CD14-positive monocyte (primary cell): Measurements from ENCODE around the gene NECTIN1. TPM values are rescaled to one million over a fixed set of nuclear protein-coding genes. Genes with fewer than 3 reads are reported as not detected.

Experiments
- DNase-seq, 3 donors: peaks; one replicate each; pipeline ENCODE4 v3.0.0-alpha.2; 2011 to 2022
- H2AFZ ChIP-seq: 2 replicates; pipeline ENCODE4 v1.6.0; 2012; ENCODE audit warnings: mild to moderate bottlenecking, low read depth, low read length, inconsistent platforms; ENCODE audit not compliant: insufficient read depth, poor library complexity, severe bottlenecking
- H3K27ac ChIP-seq, 2 donors: 1 replicate in 1 of 2; 2 replicates in 1 of 2; pipeline ENCODE4 v1.5.1; 2012 to 2013; ENCODE audit warnings: low read length in 2 of 2, control low read depth in 1 of 2, inconsistent platforms in 1 of 2, low read depth in 1 of 2, mild to moderate bottlenecking in 1 of 2
- H3K27me3 ChIP-seq, 2 donors: one replicate each; pipeline versions ENCODE4 v1.6.0 to v1.6.1; 2011 to 2013; ENCODE audit warnings: low read length in 2 of 2; ENCODE audit not compliant: control insufficient read depth in 2 of 2, insufficient read depth in 2 of 2
- H3K36me3 ChIP-seq, 2 donors: replicated peaks in 1 of 2; 1 replicate in 1 of 2; 2 replicates in 1 of 2; pipeline versions ENCODE4 v1.5.1 to v1.6.1; 2012 to 2013; ENCODE audit warnings: low read length in 2 of 2, control low read depth in 1 of 2, inconsistent platforms in 1 of 2, mild to moderate bottlenecking in 1 of 2; ENCODE audit not compliant: insufficient read depth in 2 of 2, control insufficient read depth in 1 of 2
- H3K4me1 ChIP-seq, 2 donors: 1 replicate in 1 of 2; 2 replicates in 1 of 2; pipeline versions ENCODE4 v1.5.1 to v1.6.1; 2012 to 2013; ENCODE audit warnings: low read length in 2 of 2, control low read depth in 1 of 2, inconsistent platforms in 1 of 2, mild to moderate bottlenecking in 1 of 2, moderate library complexity in 1 of 2; ENCODE audit not compliant: insufficient read depth in 2 of 2, control insufficient read depth in 1 of 2
- H3K4me2 ChIP-seq: replicated peaks from 2 replicates; pipeline ENCODE3; 2012; ENCODE audit warnings: low read length, moderate library complexity, mild to moderate bottlenecking; ENCODE audit not compliant: poor library complexity, severe bottlenecking; ENCODE audit errors: extremely low read depth
- H3K4me3 ChIP-seq, 3 experiments: fragments of 200-600 bp in 1 of 3; sonication (generic) in 1 of 3; replicated peaks in 1 of 3; 1 replicate in 2 of 3; 2 replicates in 1 of 3; pipeline ENCODE4 v1.5.1; 2011 to 2013; ENCODE audit warnings: low read length in 3 of 3, mild to moderate bottlenecking in 3 of 3, control low read depth in 2 of 3, low read depth in 2 of 3, inconsistent platforms in 1 of 3, moderate library complexity in 1 of 3
- H3K79me2 ChIP-seq: 2 replicates; pipeline ENCODE4 v1.6.0; 2012; ENCODE audit warnings: mild to moderate bottlenecking, control low read depth, inconsistent platforms, low read length, moderate library complexity; ENCODE audit not compliant: insufficient read depth
- H3K9ac ChIP-seq: 2 replicates; pipeline ENCODE4 v1.6.0; 2017; ENCODE audit warnings: low read length, mild to moderate bottlenecking; ENCODE audit not compliant: insufficient read depth, poor library complexity, severe bottlenecking
- H3K9me3 ChIP-seq, 2 donors: replicated peaks in 1 of 2; 1 replicate in 1 of 2; 2 replicates in 1 of 2; pipeline versions ENCODE4 v1.5.1 to v1.6.1; 2012 to 2013; ENCODE audit warnings: low read length in 2 of 2, control low read depth in 1 of 2; ENCODE audit not compliant: control insufficient read depth in 1 of 2, insufficient read depth in 1 of 2
- H4K20me1 ChIP-seq: 2 replicates; pipeline ENCODE4 v1.6.0; 2012; ENCODE audit warnings: mild to moderate bottlenecking, low read length, control low read depth, moderate library complexity; ENCODE audit not compliant: insufficient read depth
- H3K27ac Mint-ChIP-seq, 7 donors: one replicate each; pipeline ENCODE4 v1.8.0; 2020; ENCODE audit warnings: mild to moderate bottlenecking in 7 of 7, mixed read lengths in 7 of 7, moderate library complexity in 6 of 7, inconsistent platforms in 2 of 7
- H3K27me3 Mint-ChIP-seq, 3 donors: one replicate each; pipeline ENCODE4 v1.8.0; 2021 to 2022; ENCODE audit warnings: low read depth in 3 of 3, mild to moderate bottlenecking in 3 of 3, mixed read lengths in 3 of 3, moderate library complexity in 3 of 3, inconsistent platforms in 1 of 3
- H3K36me3 Mint-ChIP-seq, 2 donors: one replicate each; pipeline ENCODE4 v1.8.0; 2020; ENCODE audit warnings: mixed read lengths in 2 of 2, inconsistent platforms in 1 of 2, mild to moderate bottlenecking in 1 of 2
- H3K4me1 Mint-ChIP-seq: one replicate; pipeline ENCODE4 v1.8.0; 2020; ENCODE audit warnings: mild to moderate bottlenecking, mixed read lengths
- H3K4me3 Mint-ChIP-seq, 2 donors: one replicate each; pipeline ENCODE4 v1.8.0; 2020; ENCODE audit warnings: mild to moderate bottlenecking in 2 of 2, mixed read lengths in 2 of 2, moderate library complexity in 1 of 2
- H3K9me3 Mint-ChIP-seq, 7 donors: one replicate each; pipeline ENCODE4 v1.8.0; 2020 to 2022; ENCODE audit warnings: mixed read lengths in 7 of 7, mild to moderate bottlenecking in 6 of 7, moderate library complexity in 6 of 7, inconsistent platforms in 2 of 7
- CTCF ChIP-seq: fragments of 200-600 bp; IDR thresholded peaks from one replicate; pipeline ENCODE4 v1.8.0; 2022; ENCODE audit warnings: antibody characterized with exemption, mild to moderate bottlenecking
- WGBS: methylation state at CpG from one replicate; pipeline ENCODE4 v1.1.5; 2013; ENCODE audit warnings: missing lambda C conversion rate; ENCODE audit not compliant: insufficient coverage; 5-methylcytosine and 5-hydroxymethylcytosine counted together
- intact Hi-C, 2 donors: fragments of 100-400 bp; cut with micrococcal nuclease; formaldehyde crosslinking; loops; one replicate each; pipeline versions ENCODE4 v1.15.0 to v1.15.1; 2023
- polyA plus RNA-seq, 3 donors: library from polyadenylated mRNA; depleted of rRNA in 1 of 3; unstranded in 2 of 3; stranded (reverse) in 1 of 3; fragments of 300-500 nt in 2 of 3; fragments of >200 nt in 1 of 3; fragmentation: Illumina TruSeq in 2 of 3; gene quantifications; 1 replicate in 2 of 3; 2 replicates in 1 of 3; pipeline ENCODE4 v1.2.3, GENCODE V29; 2012 to 2021

NECTIN1 gene
- polyA plus RNA-seq, 3 donors: 0.53 to 8.3 (median 0.85) TPM

- no peak overlapping the region for H3K4me3 Mint-ChIP-seq
- DNase-seq: no peak
- TF ChIP-seq CTCF: no peak
Measured at GRCh38 chr11:119723952-119724325, 5.1 kb downstream of the NECTIN1 start.

GRCh38 chr11:119723243-119723951, 5.6 kb downstream of the NECTIN1 start:
- H3K9me3 ChIP-seq: no peaks in the 10 kb centered on the region
- H3K79me2 ChIP-seq: peaks cover 36% of the 10 kb centered on the region
- H3K27ac ChIP-seq: no peak overlapping the region
- Mint-ChIP-seq H3K4me1 (peaks cover 40% of the 10 kb centered on the region), H3K36me3 (peaks cover 13 to 23% of the 10 kb centered on the region in 2 donors), H3K27ac (peak overlapping the region in 1 of 7 donors; percentile 53), H3K4me3 (no peak overlapping the region), H3K9me3 (peaks cover 0 to 3% (median 0%) of the 10 kb centered on the region in 7 donors), H3K27me3 (peaks cover 12 to 30% (median 15%) of the 10 kb centered on the region in 3 donors)
- no peaks in the 10 kb centered on the region for H3K36me3 ChIP-seq
- H3K9ac ChIP-seq: no peak overlapping the region
- WGBS: 74% methylated on average over 3 of the region's 6 CpGs
- TF ChIP-seq CTCF: no peak
- peaks cover 0 to 17% of the 10 kb centered on the region in 2 donors for H3K27me3 ChIP-seq
- intact Hi-C loops: loop anchor here in 1 of 2 donors (10.0 kb wide), 1 partner anchor 239 kb away; no protein-coding TSS in a partner anchor
- peaks cover 55% of the 10 kb centered on the region for H4K20me1 ChIP-seq
- peaks cover 29 to 35% of the 10 kb centered on the region in 2 donors for H3K4me1 ChIP-seq
- no peak overlapping the region for H3K4me2 ChIP-seq
- no peak overlapping the region for H2AFZ ChIP-seq
- no peak overlapping the region for H3K4me3 ChIP-seq
- DNase-seq: no peak

More at GRCh38 chr11:119723952-119724325, 5.1 kb downstream of the NECTIN1 start:
- peaks cover 13 to 23% of the 10 kb centered on the region in 2 donors for H3K36me3 Mint-ChIP-seq
- Histone ChIP-seq H3K4me2 (no peak overlapping the region), H3K4me1 (peaks cover 29 to 35% of the 10 kb centered on the region in 2 donors), H3K27me3 (peaks cover 0 to 17% of the 10 kb centered on the region in 2 donors), H4K20me1 (peaks cover 55% of the 10 kb centered on the region), H3K79me2 (peaks cover 36% of the 10 kb centered on the region), H3K27ac (no peak overlapping the region), H3K9ac (no peak overlapping the region), H3K9me3 (no peaks in the 10 kb centered on the region), H3K4me3 (no peak overlapping the region), H2AFZ (no peak overlapping the region), H3K36me3 (no peaks in the 10 kb centered on the region)
- intact Hi-C loops: loop anchor here in 1 of 2 donors (10.0 kb wide), 1 partner anchor 239 kb away; no protein-coding TSS in a partner anchor
- peak overlapping the region in 1 of 7 donors; percentile 7 for H3K27ac Mint-ChIP-seq
- H3K9me3 Mint-ChIP-seq: peaks cover 0 to 3% (median 0%) of the 10 kb centered on the region in 7 donors
- 93% methylated on average over 4 of the region's 4 CpGs for WGBS
- peaks cover 40% of the 10 kb centered on the region for H3K4me1 Mint-ChIP-seq
- H3K27me3 Mint-ChIP-seq: peaks cover 12 to 30% (median 15%) of the 10 kb centered on the region in 3 donors
